GM21529 (cell line): ENCODE measurements around the gene VPS37D.
"Not testable (repeated sequence)": the region's sequence is repeated elsewhere in the genome, so short reads cannot be mapped to it uniquely, and the experiment has no call there.

Experiments used
- ATAC-seq: cut with Tn5 transposase; IDR thresholded peaks from one replicate; pipeline ENCODE4 v1.9.1; 2021; ENCODE audit not compliant: unreplicated experiment

The VPS37D gene

DNA sequence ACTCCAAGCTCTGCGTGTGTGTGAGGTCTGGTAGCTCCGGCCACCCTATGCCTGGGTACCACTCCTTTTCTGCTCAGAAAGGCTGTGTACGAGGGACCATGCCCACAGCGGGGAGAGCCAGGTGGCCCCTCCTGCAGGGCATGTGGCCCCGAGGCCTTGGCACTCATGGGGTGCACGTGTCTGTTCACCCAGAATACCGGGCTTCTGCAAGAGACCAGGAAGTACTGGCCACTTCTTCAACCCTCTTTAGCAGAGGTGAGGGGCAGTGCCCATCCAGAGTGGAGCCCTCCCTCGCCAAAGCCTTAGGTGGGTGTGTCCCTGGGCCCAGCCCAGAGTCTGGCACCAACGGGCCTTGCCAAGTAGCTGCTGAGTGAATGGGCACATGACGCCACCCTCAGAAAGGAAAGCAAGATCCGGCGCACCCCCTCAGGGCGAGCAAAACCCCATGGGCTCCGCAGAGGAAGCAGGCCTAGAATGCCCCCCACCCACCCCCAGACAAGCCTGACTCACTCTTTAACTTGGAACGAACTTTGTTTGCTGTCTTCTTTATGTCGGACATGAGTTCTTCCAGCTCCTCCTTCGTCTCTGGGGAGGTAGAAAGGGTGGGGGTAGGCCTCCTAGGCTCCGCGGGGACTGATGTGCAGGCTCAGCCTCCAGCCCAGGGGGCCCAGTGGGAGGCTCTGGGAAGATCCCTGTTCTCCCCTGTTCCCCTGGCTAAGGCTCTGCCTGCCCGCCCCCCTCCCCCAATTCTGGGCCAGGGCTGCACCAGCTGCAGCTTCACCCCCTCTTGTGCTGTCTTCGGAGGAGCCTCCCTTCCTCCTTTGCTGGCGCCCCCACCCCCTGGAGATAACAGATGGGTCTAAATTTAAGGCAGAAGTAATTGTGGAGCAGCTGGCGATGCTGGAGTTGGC, 37.3 kb downstream of the VPS37D start:
- no peak for ATAC-seq

DNA sequence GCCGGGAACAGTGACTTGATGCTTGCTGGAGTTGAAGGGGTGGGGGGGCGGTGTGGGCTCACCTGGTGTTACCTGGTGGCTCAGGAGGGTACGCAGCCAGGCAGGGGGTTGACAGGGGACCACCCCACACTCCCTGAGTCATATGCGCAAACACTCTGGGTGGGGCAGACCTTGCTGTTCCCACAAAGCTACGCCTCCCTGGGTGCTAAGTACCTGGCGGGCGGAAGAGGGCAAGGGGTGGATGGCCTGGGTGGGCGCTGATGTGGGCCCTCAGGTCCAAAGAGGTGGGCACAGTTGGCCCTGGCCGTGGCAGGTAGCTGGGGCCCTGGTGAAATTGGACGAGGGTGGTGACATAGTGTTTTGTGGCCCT, 37.9 kb downstream of the VPS37D start:
- ATAC-seq: no peak

DNA sequence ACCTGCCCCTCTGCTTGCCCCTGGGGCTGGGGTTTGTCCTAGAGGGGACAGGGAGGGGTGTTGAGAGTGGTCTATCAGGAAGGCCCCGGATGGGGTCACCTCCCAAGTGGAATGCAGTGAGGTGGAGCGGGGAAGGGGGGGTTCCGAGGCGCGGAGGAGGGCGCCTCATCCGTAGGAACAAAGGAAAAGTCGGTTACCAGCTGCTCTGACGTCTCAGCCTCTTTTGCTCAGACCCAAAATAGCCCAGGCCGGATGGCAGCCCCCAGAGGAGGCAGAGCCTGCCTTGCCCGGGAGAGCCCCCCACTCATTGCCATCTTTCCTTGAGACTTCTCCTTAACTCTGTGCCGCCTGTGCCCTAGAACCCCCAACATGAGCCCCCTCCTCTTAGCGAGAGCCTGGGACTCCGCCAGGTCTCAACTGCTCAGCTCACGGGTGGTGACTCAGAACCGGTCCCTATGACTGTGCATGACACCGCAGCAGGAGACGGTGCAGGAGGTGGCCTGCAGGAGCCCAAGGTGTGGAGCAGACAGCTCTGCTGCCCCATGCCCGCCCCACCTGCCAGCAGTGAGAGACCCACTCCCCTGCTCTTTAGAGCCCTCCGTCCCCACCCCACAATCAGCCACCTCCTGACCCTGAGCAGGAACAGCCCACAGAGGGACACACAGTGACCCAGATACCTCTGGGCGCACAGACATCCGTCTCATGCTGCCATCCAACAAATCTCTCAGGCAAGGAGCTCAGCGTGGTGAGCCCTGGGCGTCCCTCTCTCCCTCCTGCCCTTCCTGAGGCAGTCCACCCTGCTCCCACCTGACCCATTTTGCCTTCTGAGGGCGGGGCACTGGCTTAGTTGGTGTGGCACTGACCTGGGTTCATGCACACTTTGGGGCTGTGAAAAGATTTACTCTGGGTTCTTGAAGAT, 38.8 kb downstream of the VPS37D start:
- ATAC-seq: no peak

DNA sequence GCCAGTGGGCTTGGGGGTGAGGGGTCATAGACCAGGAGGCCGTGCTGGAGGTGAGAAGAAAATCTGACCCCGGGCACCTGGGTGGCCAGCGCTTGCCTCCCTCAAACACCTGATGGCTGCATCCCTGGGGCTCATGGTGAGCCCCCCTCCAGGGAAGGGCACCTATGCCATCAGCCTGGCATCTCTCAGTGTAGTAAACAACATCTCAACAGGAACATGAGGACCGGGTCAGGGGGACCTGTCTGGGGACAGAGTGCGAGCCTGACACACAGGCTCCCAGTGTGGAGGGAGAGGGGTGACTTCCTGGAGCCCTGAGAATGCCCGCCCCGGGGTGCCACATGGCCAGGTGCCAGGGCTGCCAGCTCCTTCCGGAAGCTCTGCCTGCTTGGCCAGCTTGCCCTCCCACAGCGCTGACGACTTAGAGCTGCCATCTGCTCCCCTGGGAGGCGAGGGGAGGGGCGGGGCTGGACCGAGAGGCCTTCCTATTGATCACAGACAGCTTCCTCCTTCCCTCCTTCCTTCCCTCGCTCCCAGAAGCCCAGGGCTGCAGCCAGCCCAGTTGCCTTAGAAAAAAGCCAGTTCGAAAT, 39.5 kb downstream of the VPS37D start:
- no peak for ATAC-seq

DNA sequence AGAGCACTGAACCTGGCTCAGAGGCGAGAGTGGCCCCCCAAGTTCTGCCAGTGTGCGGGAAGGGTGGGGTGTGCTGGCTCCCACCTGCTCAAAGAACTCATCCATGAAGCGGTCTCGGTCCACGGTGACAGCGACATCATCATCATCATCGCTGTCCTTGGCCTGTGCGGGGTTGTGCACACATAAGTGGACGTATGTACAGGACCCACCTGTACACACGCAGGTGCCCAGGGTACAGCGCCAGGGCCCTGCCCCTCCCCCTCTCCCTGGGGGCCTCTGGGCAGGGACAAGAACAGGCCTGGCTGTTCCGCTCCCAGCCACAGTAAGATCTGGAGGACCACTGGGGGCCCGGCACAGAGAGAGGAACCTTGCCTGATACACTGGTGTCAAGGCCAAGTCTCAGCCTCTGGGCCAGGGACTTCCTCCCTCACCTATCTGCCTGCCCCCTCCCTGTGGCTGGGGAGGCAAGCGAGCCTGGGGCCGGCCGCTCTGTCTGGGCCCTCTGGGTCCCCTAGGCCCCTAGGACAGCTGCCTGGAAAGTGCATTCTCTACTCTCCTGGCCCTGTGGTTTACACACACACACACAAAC, 41.4 kb downstream of the VPS37D start:
- no peak for ATAC-seq

DNA sequence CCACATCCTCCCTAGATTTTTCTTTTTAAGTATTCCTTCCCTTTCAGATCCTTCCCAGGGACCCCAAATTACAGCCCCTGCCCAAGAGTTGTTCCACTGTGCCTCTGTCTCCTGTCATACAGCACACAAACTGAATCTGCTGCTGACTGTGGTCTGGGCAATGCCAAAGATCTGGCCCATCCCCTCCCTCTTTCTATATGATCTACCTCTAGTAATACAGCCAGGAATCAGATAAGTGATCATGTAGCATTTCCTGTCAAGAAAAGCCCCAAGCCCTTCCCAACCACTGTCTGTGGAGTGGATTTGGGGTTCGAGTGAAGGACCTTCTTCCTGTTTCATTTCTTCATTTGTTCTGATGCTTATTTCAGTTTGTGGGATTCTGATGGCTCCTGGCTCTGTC, 45.1 kb downstream of the VPS37D start:
- ATAC-seq: no peak

DNA sequence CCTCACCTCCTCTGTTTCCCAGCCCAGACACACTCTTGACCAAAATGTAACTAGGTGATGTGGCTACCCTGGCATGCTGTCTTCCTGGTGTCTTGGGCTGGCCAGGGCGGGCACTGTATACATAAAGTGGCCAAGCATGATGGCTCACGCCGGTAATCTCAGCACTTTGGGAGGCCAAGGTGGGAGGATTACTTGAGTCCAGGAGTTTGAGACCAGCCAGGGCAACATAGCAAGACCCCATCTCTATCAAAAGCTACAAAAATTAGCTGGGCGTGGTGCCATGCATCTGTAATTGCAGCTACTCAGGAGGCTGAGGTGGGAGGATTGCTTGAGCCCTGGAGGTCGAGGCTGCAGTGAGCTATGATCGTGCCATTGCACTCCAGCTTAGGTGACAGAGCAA, 45.7 kb downstream of the VPS37D start:
- ATAC-seq: not testable (repeated sequence)

DNA sequence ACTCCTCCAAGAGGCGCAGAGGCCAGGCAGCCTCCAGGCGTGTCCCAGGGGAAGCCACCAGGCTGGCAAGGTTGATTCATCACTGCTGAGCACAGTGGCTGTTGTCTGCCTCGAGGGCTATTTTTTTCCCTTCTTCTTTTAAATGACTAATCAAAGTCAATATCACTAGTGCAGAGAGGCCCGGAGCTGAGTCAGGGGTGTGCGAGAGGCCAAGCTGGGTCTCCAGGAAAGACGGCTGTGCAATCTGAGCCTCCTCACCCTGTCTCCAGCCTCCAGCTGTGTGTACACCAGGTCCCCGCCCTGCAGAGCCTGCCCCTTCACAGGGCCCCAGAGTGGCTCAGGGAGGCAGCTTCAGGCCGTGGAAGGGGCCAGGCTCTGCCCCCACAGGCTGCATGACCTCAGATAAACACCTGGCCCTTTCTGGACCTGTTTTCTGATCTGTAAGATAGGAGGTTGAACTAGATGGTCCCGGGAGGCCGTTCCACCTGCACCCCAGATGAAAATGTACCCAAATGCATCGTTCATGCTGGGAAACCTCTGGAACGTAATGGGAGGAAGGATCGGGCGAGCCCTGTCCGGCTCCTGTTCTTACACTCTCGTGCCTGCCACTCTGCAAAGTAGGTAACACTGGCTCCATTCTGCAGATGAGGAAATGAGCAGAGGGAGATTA, 48.2 kb downstream of the VPS37D start:
- ATAC-seq: no peak

DNA sequence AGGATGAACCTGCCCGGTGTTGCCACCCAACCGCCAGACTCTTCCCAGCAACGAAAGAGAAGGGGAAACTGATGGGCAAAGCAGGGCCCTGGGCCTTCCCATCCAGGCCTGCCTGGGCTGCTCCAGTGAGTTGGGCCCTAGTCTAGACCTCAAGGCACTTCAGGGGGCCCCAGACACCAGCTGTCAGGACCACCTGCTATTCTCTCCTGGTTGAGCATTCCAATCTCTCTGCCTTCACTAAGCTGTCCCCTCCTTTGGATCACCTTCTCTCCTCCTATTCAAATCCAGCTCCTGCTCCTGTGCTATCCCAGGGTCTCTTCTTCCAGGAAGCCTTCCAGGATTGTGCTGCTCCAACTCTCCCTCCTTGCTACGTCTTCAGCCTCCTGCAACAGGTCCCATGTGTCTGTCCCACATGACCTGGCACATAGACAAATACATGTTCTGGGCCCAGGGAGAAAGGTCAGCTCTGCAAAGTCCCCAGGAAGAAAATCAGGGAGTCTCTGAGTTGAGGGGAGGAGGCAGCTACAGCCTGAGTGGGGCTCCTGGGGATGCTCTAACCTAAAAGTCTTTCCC, 48.8 kb downstream of the VPS37D start:
- no peak for ATAC-seq

DNA sequence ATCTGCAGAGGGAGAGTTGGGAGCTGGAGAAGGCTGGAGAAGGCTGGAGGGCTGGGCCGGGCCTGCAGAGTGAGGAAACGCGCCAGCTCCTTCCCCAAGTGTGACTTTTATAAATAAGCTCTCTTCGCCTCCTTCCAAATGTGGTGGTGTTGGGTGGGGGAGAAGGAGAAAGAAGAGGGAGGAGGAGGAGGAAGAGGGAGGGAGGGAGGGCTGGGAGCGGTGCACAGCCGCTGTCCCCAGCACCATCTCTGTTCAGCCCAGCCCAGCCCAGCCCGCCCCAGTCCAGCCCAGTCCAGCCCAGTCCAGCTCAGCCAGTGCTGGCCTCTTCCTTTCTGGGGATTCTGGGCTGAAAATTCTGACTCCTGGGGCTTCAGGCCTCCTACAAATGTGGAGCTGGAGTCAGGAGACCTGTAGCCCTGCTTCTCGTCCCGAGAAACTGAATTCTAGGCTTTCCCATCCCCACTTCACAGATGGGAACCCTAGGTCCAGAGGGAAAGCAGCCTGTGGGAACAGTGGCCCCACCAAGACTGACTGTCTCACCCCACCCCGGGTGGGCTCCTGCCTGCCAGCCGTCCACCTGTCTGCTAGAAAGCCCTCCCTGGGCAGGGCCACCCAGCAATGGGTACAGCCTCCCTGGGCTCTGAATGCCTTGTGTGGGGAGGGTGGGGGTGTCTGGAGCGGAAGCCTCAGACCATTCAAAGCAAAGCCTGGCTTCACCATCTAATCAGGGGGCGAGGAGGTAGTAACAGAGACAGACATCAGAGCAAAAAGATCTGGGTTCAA, 49.6 kb downstream of the VPS37D start:
- no peak for ATAC-seq

DNA sequence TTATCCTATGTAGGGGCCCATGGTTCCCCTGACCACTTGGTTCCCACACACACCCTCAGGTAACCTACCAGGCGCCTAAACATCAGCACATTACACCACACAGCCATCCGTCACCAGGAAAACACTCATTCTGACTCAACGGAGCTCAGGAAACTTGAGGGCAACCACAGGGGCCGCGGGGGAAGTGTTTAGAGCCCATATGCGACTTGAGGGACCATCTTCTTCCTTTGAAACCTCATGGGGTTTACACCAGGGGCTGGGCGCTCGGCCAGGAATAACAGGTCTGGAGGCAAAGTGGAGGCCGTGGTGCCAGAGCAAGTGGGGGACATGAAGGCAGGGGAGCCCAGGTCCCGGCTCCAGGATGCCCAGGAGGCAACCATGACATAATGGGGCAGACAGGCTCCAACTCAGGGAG, 50.4 kb downstream of the VPS37D start:
- no peak for ATAC-seq

DNA sequence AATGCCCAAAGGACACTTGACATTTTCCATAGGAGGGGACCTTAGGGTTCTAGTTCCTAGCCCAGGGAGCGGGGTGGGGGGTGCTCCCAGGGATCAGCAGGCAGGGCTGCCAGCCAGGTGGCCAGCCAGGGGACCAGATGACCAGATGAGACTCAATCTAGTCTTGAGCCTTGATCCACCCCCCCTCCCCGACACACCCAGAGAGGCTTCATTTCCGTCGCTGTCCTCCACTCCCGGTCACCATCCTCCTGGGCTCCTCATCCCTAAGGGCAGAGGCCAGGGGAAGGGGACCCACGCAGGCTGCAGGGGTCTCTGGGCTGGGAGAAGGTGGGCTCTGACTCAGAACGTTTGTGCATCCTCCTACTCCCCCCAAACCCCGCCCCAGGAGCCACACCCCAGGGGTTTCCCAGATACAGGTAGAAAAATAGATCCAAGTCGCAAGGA, 50.8 kb downstream of the VPS37D start:
- no peak for ATAC-seq

DNA sequence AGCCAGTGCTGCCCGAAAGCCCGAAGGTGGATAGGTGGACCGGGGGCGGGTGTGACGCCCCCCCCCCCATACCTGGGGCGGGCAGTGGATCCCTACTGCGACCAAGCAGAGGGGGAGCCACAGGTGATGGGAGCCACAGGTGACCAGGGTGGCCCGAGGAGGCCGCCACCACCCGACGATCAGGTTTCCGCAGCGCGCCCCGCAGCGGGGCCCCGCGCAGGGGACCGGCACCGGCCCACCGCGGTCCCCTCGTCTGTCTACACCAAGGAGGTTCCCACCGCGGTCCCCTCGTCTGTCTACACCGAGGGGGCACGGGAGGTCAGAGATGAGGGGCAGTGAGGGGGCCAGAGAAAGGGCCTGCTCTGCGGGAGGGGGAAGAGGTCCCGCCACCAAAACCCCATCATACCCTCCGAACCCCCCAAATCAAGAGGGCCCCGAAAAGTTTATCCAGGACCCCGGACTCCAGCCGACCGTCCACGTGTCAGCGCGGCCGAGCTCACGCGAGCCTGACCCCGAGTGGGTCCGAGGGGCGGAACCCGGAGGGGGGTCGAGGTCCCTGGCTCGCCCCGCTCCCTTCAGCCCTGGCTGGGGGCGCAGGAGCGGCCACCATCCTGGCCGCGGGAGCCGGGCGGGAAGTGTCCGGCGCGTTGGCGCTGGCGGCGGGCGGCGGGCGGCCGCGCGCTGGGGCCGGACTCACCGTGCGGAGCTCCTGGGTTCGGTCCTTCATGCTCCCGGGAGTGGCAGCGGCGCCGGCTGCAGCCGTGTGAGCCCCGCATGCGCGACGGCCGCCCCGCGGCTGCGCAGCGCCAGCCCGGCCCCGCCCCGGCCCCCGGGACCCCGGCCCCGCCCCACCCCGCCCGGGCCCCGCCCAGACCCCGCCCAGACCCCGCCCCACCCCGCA, 51.5 kb downstream of the VPS37D start, which contains the start of gene STX1A:
Gene STX1A (minus strand): TSS at position 765 of the 901 bp plus-strand sequence. CDS start 38 bp downstream, at position 727.
- peak; percentile 65 for ATAC-seq

DNA sequence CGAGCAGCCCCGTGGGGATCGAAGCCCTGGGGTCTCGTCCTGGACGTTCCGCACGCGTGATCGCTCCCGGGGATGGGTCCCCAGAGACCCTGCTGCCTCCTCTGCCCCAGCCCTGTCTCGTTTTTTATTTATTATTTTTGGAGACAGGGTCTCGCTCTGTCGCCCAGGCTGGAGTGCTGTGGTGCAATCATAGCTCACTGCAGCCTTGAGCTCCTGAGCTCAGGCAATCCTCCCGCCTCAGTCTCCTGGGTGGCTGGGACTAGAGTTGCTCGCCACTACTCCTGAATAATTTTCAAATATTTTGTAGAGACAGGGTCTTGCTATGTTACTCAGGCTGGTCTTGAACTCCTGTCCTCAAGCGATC, 52.2 kb downstream of the VPS37D start:
- peak; percentile 23 for ATAC-seq

DNA sequence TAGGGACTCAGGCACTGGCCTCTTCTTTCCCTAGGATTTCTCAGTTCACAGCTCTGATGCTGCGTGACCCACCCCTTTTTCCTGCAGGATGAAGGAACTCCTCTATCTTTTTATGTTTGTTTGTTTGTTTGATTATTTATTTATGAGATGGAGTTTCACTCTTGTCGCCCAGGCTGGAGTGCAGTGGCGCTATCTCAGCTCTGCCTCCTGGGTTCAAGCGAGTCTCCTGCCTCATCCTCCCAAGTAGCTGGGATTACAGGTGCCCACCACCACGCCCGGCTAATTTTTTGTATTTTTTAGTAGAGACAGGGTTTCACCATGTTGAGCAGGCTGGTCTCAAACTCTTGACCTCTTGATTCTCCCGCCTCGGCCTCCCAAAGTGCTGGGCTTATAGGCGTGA, 52.8 kb downstream of the VPS37D start:
- ATAC-seq: not testable (repeated sequence)

DNA sequence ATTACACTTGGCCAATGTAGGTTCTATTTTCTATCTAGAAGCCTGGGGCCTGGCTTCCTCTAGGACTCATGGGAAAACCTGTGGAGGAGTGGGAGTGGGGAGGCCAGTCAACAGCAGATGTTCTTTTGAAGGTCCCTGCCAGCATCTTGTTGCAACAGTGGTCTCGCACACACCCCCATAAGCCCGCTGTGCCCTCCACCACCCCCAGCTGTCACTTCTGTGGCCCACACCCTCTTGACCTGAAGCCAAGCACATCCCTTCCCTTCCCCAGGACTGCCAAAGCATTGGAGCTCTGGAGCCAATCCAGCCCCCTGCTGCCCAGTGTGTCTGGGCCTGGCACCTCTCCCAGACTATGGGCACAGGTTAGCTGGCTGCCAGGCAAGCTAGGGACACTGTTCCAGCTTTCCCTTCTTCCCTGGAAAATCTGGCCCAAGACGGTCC, 53.8 kb downstream of the VPS37D start:
- no peak for ATAC-seq
